ENCODE measurements around the gene R3HDM1.
A peak's percentile ranks its signal among the peaks of the same experiment; 100 is the strongest.
"Not testable (repeated sequence)": the region's sequence is repeated elsewhere in the genome, so short reads cannot be mapped to it uniquely, and the experiment has no call there.

The R3HDM1 gene

DNA sequence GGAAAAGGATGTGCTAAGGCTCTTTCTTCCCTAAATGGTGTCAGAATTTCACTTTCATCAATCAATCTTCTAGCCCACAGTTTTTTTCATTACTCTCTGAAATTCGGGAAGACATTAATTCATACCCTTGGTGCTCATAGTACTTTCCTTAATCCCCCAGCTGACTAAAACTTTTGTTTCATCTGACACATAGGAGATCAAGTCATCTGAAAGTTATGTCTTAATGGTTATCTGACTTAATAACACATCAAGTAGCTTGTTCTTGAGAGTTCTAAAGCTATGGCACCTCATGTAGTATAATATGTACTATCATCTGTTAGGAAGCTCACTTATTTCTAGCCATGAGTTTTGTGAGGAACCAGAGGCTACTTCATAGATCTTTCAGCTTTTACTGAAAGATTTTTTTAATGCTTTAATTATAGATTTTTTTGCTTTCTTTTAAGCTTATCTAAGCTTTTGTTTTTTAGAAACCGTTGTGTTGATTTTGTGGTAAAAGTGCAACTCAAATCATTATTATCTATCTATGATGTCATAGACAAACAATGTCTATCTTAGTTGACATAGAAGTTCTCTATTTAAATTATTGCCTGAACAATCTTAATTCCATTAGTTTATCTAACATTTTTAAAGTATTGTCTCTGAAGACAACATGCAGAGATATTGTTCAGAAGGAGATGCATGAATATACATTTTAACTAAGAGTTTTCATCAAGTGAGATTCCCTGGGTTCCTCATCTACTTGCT lies 116.7 kb downstream of the R3HDM1 start:
- DNase-seq = no peak

DNA sequence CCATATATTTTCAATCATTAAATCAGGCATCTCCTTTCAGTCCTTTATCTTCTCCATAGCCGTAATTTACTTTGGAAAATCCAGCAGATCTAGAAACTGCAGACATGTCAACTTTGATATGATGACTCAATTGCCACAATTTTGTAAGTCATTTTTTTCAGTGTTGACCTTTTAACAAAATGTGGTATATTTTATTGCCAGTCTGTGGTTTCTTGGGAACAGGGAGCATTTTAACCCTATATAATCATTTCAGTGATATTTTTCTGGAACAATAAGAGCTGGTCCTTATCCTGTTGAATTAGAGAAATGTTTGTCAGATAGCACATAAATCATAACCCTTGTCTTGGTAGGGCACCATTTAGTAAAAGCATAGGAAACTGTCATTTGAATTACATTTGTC lies 119.4 kb downstream of the R3HDM1 start:
- no peak for DNase-seq

DNA sequence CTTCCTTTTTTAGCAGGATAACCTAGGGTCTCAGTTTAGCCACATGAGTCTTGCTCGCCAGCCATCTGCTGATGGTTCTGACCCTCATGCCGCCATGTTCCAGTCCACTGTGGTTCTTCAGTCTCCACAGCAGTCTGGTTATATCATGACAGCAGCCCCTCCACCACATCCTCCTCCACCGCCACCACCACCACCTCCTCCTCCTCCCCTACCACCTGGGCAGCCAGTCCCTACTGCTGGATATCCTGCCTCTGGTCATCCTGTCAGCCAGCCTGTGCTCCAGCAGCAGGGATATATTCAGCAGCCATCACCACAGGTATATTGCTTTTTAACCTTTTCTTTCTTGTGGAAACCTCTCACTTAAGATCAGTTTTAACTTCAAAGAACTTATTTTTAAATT lies 120.4 kb downstream of the R3HDM1 start:
- no peak for DNase-seq

DNA sequence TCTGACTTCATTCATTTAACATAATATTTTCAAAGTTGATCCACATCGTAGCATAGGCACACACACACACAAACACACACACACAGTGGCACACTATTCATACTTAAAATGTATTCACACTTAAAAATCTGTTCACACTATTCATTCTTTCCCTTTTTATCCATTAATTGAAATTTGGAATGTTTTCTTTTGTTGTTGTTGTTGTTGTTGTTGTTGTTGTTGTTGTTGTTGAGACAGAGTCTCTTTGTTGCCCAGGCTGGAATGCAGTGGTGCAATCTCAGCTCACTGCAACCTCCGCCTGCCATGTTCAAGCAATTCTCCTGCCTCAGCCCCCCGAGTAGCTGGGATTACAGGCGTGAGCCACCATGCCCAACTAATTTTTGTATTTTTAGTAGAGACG lies 123.0 kb downstream of the R3HDM1 start:
- not testable (repeated sequence) for DNase-seq

DNA sequence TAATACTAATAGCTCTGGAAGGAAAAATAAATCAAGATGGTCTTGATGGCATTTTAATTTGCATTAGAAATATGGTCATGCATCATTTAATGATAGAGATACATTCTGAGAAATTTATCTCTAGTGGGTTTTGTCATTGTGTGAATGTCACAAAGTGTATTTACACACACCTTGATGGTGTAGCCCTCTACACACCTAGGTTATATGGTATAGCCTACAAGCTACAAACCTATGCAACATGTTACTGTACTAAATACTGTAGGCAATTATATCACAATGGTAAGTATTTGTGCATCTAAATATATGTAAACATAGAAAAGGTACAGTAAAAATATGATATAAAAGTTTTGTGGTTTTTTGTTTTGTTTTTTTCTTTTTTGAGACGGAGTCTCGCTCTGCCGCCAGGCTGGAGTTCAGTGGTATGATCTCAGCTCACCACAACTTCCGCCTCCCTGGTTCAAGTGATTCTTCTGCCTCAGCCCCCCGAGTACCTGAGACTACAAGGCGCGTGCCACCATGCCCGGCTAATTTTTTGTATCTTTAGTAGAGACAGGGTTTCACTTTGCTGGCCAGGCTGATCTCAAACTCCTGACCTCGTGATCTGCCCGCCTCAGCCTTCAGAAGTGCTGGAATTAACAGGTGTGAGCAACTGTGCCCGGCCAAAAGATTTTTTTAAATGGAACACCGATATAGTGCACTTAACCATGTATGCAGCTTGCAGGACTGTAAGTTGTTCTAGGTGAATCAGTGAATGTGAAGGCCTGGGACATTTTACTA lies 126.7 kb downstream of the R3HDM1 start:
- peak; percentile 65 for DNase-seq

DNA sequence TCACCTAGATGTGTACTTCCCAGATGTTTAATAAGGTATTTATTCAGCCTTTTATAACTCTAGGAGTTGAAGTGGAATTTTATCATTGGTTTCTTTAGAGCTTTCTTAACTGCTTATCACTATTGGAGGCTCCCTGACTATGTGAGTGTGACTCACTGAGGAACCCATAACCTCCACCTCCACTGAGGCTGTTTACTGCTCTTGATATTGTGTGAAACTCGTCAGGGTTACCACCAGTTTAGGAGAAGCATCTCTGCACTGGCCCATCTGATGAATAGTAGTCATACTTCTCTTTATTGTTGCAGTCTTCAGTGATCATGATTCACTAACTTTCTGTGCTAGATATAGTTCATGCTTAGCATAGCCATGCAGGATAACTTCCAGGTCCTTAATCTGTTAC lies 130.8 kb downstream of the R3HDM1 start:
- no peak for DNase-seq

DNA sequence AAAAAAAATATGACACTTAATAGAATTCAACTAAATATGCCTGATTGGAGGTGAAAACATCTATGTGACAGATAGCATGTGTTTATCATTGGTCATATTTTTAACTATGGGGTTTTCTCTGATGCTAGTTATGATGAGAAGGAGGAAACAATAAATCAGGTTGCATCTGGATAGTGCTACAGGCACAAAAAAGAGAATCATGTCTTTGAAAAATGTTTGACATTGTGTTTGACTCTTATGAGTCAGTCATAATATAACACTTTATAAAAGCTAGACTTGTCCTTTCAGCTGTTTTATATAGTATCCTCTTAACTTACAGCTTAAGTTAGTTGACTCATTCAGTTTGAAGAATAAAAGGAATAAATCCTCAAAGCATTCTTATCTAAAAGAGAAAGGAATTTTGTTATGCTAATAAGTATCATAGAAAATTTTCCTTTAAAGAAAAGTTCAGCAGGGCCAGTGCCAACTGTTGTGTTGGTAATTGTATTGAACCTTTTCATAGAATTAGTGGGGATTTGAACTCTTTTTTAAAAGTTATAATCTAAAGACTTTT lies 131.9 kb downstream of the R3HDM1 start:
- no peak for DNase-seq

DNA sequence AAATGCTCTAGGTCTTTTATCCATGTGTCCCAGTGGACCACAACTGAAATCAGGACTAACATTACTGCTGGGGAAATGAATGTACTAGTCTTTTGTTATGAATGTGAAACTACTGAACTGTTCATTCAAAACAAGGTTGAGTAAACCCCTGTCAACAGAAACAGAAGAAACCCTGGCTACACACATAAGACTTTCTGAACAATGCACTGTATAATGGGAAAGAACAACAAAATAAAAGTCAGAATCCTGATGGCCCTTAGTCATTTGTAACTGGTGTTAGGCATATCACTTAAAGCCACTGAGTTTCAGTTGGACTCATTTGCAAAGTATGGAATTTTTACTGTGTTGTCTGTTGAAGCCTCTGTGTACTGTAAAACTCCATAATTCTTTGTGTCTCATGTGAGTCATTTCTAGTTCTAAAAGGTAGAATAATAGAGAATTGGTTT lies 133.4 kb downstream of the R3HDM1 start:
- DNase-seq = no peak

DNA sequence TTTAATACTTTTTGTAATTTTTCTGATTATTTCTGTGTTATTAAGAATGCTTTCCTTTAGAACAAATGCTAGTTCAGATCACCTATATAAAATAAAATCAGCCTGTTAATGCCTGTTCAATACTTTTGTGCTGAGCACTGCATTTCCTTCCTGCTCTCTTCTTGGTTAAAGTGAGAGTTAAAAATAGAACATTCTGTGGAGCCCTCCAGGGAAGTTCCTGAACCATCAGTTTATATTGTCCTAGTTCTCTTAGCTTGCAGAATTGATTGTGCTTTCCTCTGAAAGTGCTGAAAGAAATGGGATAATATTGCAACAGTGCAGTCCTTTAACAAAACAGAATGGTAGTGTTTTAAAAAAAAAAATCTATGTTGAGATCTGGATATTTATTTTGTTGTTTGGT lies 135.8 kb downstream of the R3HDM1 start:
- DNase-seq = no peak

DNA sequence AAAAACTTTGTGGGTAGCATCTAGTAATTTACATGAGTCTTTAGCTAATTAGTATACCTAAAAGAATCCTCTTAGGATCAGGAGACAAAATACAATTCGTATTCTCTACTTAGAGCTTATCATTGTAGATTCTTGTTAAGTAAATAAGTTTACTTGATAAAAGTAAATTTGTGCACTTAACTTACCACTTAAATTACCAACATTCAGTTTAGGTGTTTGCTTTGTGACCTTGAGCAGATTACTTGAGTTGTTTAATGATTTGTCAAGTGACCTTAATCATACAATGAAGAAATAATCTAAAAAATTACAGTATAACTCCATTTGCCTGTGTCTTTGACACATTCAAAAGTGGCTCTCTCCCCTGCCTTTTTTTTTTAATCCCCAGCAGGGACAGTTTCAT lies 143.2 kb downstream of the R3HDM1 start:
- DNase-seq = no peak

DNA sequence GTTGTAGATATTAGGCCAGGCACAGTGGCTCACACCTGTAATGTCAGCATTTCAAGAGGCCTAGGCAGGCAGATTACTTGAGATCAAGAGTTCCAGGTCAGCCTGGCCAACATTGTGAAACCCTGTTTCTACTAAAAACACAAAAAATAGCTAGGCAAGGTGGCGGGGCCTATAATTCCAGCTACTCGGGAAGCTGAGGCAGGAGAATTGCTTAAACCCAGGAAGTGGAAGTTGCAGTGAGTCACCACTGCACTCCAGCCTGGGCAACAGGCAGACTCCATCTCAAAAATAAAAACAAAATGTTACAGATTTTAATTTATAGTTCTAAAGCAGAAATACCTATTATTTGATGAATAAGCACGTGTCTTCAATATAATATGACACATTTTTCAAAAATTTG lies 144.7 kb downstream of the R3HDM1 start:
- no peak for DNase-seq

DNA sequence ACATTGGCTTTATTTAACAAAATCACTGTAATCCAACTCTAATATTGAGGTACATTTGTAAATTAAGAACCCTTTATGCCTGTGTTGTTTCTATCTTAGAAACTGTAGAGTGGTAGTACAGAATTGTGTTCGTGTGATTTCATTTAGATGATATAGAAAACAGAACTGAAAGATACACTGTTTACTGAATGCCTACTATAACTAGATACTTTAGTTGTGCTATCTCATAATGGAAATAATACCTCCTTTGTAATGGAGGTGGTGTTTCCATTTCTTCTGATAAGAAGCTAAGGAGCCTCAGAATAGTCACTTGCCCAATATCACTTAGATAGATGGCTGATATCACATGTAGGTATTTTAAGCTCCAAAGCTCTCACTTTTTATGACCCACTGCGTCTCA lies 147.8 kb downstream of the R3HDM1 start:
- no peak for DNase-seq

DNA sequence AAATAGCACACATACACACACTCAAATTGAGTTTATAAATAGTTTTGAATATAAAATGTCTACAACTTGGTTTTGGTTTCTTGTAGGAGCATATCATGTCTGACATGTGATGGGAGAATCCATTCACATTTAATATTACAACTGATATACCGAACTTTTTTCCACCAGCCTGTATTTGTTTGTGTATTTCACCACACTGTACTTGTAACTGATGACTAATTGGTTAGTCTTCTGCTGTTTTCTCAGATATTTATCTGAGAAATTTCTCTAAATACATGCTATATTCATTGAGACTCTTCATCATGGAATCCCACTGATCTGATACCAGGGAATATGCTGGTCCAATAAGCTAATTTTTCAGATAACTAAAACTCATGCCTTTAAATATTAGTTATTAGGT lies 154.1 kb downstream of the R3HDM1 start:
- no peak for DNase-seq

DNA sequence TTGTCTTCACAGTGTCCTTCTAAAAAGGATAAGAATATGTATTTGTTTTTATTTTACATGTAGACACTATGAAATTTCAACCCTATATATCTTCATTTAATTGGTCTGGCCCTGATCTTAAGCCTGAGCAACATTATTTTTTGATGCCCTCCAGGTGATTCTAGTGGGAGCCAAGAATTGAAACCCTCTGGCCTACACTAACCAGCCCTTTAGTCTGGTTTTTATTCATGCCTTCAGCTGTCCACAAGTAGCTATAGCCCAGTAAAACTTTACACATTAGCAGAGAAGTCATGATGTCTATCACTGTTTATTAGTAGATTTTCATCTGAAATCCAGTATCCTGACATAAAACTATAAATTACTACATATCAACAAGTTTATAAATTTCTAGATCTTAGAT lies 157.7 kb downstream of the R3HDM1 start:
- no peak for DNase-seq

DNA sequence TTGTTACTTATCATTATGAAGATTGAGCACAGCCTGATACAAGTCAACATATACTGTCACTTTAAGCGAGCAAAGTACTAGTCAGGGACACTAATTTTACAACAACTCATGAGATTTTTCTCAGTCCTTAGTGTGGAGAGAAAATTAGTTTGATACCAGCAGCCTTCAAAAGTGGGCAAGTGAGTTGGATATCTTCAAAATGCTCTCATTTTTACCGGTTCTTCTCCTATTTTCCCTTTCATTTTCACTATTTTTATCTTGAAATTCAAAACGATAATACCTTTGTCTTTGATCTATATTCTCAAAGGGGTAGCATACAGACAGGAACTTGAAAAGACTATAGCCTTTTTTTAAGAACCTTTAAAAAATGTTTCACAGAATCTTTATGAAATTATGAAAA lies 158.4 kb downstream of the R3HDM1 start:
- DNase-seq = no peak

DNA sequence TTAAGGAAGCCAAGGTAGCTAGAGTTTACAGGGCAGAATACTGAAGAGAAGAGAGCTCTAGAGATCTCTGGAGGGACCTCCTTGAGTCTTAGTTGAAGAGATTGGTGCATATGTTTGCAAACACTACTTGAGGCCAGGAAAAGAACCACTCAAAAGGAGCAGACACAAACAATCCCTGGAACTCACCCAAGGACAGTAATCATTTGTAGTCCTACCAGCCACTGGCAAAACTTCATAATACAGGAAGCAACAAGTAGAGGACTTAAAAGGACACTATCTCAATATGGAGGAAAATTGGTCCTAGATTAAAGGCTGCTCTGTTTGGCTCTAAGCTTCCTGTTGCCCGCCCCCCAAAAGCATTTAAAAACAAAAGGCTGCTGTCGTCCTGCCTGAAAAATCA lies 163.4 kb downstream of the R3HDM1 start:
- DNase-seq = no peak

DNA sequence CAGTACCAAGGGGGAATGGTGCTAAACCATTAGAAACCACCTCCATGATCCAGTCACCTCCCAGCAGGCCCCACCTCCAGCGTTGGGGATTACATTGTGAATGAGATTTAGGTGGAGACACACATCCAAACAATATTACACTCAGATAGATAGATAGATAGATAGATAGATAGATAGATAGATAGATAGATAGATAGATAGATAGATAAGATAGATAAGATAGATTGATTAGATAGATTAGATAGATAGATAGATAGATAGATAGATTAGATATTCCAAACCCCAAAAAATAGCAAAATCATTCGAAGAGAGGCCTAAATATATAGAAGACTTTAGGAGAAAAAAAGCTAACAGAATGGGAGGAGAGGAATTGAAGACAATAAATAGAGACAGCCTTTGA lies 167.6 kb downstream of the R3HDM1 start:
- DNase-seq = no peak

DNA sequence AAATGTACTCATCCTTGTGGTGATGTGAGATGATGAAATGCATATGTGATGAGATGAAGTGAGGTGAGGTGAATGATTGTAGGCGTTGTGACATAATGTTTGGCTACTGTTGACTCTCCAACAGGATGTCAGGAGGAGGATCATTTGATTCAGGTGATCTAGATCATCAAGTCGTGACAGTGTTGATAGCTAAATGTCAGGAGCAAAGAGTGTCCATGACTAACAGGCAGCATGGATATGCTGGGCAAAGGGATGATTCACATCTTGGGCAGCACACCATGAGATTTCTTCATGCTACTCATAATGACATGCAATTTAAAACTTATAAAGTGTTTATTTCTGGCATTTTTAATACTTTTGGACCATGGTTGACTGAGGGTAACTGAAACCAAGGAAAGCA lies 170.2 kb downstream of the R3HDM1 start:
- no peak for DNase-seq

DNA sequence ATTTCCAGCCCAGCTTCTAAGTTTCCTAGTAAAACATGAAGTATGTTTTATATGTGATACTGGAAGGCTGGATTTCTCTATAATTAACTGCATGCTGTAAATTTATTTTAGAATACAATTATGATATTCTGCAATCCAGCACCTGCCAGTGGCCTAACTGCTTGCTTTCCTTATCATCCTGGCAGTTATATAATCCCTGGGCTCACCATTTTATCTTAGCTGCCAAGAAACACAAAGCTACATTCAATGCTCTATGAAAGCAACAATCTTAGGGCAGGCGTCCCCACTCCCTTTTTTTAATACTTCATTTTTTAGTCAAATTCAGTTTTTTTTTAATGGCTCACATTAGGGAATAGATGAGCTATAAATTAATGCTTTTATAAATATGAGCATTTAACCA lies 172.0 kb downstream of the R3HDM1 start:
- no peak for DNase-seq

DNA sequence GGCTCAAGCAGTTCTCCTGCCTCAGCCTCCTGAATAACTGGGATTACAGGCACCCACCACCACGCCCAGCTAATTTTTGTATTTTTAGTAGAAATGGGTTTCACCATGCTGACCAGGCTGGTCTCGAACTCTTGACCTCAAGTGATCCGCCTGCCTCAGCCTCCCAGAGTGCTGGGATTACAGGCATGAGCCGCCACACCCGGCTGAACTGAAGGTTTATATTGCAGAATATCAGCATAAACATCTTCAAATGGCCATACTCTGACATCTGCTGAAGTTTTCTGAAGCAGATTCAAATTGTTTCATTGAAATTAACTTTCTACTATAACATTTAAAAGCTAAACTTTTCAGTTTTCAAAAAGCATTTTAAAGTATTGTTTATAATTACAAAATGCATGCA lies 172.8 kb downstream of the R3HDM1 start:
- DNase-seq = not testable (repeated sequence)

DNA sequence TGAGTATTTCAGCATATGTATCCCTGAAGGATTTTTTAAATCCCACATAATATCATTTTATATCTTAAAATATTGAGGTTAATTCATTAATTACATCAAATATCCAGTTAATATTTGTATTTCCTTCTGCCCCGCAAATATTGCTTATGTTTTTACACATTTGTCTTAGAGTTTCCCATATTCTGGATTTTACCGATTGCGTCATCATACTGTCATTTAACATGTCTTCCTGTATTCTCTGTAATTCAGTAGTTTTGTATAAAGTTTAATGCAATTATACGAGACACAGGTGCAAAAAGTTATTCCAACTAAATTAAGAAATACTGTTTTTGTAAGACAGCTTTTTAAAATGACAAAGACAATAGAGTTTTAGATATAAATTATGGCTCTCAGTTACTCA lies 176.9 kb downstream of the R3HDM1 start:
- DNase-seq = no peak

DNA sequence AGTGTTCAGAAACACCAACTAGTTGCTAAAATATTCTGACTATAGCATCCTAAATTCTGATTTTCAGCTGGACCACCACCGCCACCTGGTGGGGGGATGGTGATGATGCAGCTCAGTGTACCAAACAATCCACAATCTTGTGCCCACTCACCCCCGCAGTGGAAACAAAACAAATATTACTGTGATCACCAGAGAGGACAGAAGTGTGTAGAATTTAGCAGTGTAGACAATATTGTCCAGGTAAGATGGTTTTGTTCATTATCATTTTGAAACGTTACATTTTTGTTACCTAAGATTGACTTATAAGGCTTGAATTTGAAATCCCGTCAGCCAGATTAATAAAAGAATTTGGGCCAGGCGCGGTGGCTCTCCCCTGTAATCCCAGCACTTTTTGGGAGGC lies 178.7 kb downstream of the R3HDM1 start:
- DNase-seq = peak; percentile 88

DNA sequence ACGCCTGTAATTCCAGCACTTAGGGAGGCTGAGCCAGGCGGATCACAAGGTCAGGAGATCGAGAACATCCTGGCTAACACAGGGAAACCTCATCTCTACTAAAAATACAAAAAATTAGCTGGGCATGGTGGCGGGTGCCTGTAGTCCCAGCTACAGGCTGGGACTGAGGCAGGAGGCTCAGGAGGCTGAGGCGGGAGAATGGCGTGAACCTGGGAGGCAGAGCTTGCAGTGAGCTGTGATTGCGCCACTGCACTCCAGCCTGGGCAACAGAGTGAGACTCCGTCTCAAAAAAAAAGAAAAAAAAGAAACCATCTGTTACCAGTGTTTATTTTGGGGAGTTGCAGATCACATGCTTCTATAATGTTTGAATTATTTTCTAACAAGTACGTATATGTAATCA lies 183.8 kb downstream of the R3HDM1 start:
- DNase-seq = not testable (repeated sequence)

DNA sequence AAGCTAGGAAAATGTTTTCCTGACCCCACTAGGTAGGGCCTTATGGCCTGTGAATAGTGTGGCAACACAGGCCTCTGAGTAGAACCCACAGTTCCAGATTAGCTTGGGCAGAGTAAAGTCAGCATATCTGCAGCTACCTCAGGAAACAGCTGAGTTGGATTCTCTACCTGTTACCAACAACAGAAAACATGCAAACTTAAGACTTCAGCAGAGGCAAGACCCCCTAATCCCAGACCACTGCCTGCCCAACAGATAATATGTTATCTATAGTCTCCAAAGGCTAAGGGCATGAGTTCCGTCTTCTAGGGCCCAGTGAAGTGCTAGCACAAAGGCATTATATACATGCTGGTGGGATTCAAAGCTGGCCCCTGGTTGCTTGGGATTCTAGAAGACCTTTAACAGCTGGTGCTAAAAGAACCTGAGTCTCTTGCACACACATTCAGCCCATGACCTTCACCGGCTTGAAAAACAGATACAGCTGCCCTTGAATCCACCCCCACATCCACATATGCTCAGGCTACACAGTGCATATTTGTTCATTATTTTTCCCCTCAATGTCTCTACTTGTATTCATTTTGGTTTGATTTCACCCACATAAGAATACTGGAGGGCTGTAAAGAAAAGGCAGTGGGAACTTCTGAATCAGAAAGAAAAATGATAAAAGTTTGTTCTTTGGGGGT lies 196.9 kb downstream of the R3HDM1 start:
- DNase-seq = no peak

Data from activated CD8-positive, alpha-beta memory T cell treated with anti-CD3 and anti-CD28 coated beads, Interleukin-2, amount 50 U/mL, for 48 hours (primary cell).